Neural progenitor cell (in vitro differentiated cells): ENCODE results near the gene CALU. TPM values are rescaled to one million over a fixed set of nuclear protein-coding genes. Genes with fewer than 3 reads are reported as not detected.

Experiments
- DNase-seq: peaks from one replicate; pipeline ENCODE4 v3.0.0-alpha.2; 2016; ENCODE audit warnings: low spot score
- H2AFZ ChIP-seq: fragments of 200-600 bp; sonication (generic); replicated peaks from 2 replicates; pipeline ENCODE4 v1.6.1; 2016; ENCODE audit warnings: antibody characterized with exemption
- H3F3A ChIP-seq: fragments of 200-600 bp; sonication (generic); 2 replicates; pipeline ENCODE4 v1.6.1; 2016; ENCODE audit warnings: antibody characterized with exemption, low read depth
- H3K27ac ChIP-seq: fragments of 200-600 bp; sonication (generic); 2 replicates; pipeline ENCODE4 v1.5.1; 2016; ENCODE audit warnings: mild to moderate bottlenecking
- H3K27me3 ChIP-seq: fragments of 200-600 bp; sonication (generic); 2 replicates; pipeline ENCODE4 v1.6.1; 2016; ENCODE audit warnings: mild to moderate bottlenecking, moderate library complexity
- H3K36me3 ChIP-seq: fragments of 200-600 bp; sonication (generic); 2 replicates; pipeline ENCODE4 v1.5.1; 2016
- H3K4me1 ChIP-seq: fragments of 200-600 bp; sonication (generic); 2 replicates; pipeline ENCODE4 v1.6.1; 2016; ENCODE audit warnings: mixed run types
- H3K4me2 ChIP-seq: fragments of 200-600 bp; sonication (generic); 2 replicates; pipeline ENCODE4 v1.6.1; 2016
- H3K4me3 ChIP-seq: fragments of 200-600 bp; sonication (generic); 2 replicates; pipeline ENCODE4 v1.5.1; 2016
- H3K79me2 ChIP-seq: fragments of 200-600 bp; sonication (generic); 2 replicates; pipeline ENCODE4 v1.6.1; 2016; ENCODE audit warnings: low read depth
- H3K9ac ChIP-seq: fragments of 200-600 bp; sonication (generic); 2 replicates; pipeline ENCODE4 v1.6.1; 2016
- H3K9me3 ChIP-seq: fragments of 200-600 bp; sonication (generic); 2 replicates; pipeline ENCODE4 v1.5.1; 2016; ENCODE audit warnings: low read depth
- H4K20me1 ChIP-seq: fragments of 200-600 bp; sonication (generic); 2 replicates; pipeline ENCODE4 v1.6.1; 2016; ENCODE audit warnings: low read depth
- H3K27ac Mint-ChIP-seq: 3 replicates; pipeline ENCODE4 v1.8.0; 2021; ENCODE audit warnings: mixed read lengths
- H3K27me3 Mint-ChIP-seq: 2 replicates; pipeline ENCODE4 v1.8.0; 2022; ENCODE audit warnings: low read depth, mild to moderate bottlenecking, inconsistent platforms, moderate library complexity, mixed read lengths; ENCODE audit not compliant: insufficient read depth
- H3K36me3 Mint-ChIP-seq: 3 replicates; pipeline ENCODE4 v1.8.0; 2021; ENCODE audit warnings: mixed read lengths
- H3K4me1 Mint-ChIP-seq: 3 replicates; pipeline ENCODE4 v1.8.0; 2021; ENCODE audit warnings: mixed read lengths
- H3K4me3 Mint-ChIP-seq: 3 replicates; pipeline ENCODE4 v1.8.0; 2021; ENCODE audit warnings: mild to moderate bottlenecking, moderate library complexity, mixed read lengths
- H3K9me3 Mint-ChIP-seq: 3 replicates; pipeline ENCODE4 v1.8.0; 2020; ENCODE audit warnings: mixed read lengths
- EZH2 ChIP-seq: fragments of 200-600 bp; sonication (generic); IDR thresholded peaks from 2 replicates; pipeline ENCODE4 v1.6.1; 2017; ENCODE audit warnings: antibody characterized with exemption, mild to moderate bottlenecking, moderate library complexity
- EZH2phosphoT487 ChIP-seq: fragments of 200-600 bp; sonication (generic); IDR thresholded peaks from 2 replicates; pipeline ENCODE4 v1.6.1; 2017; ENCODE audit warnings: antibody characterized with exemption
- total RNA-seq: library from RNA; depleted of rRNA; stranded (reverse); fragments of >200 nt; gene quantifications from 2 replicates; pipeline ENCODE4 v1.2.3, GENCODE V29; 2015; ENCODE audit warnings: low replicate concordance
- TF ChIP-seq, protein P1 (sequence below): fragments of 200-600 bp; sonication (generic); IDR thresholded peaks from 2 replicates; pipeline ENCODE4 v1.5.1; 2017; ENCODE audit warnings: antibody characterized with exemption, mild to moderate bottlenecking

CALU gene
- total RNA-seq, 1 donor from 2014 or later, result 234 TPM

- no peaks in the 10 kb centered on the region for H4K20me1 ChIP-seq
- Mint-ChIP-seq H3K27me3 (peaks cover 34% of the 10 kb centered on the region), H3K27ac (no peak overlapping the region), H3K36me3 (no peaks in the 10 kb centered on the region), H3K9me3 (peaks cover 2% of the 10 kb centered on the region), H3K4me3 (no peak overlapping the region), H3K4me1 (peaks cover 14% of the 10 kb centered on the region)
- peaks cover 14% of the 10 kb centered on the region for H3K4me1 ChIP-seq
- DNase-seq, result no peak
- H3K27ac ChIP-seq, result no peak overlapping the region
- no peaks in the 10 kb centered on the region for H3K36me3 ChIP-seq
- H3K4me3 ChIP-seq, result no peak overlapping the region
- no peak overlapping the region for H3K9ac ChIP-seq
- peaks cover 23% of the 10 kb centered on the region for H3F3A ChIP-seq
- H3K27me3 ChIP-seq, result peaks cover 9% of the 10 kb centered on the region
- H3K79me2 ChIP-seq, result no peaks in the 10 kb centered on the region
- H3K4me2 ChIP-seq, result no peak overlapping the region
- TF ChIP-seq EZH2 (no peak), EZH2phosphoT487 (no peak)
- TF ChIP-seq, protein P1, sequence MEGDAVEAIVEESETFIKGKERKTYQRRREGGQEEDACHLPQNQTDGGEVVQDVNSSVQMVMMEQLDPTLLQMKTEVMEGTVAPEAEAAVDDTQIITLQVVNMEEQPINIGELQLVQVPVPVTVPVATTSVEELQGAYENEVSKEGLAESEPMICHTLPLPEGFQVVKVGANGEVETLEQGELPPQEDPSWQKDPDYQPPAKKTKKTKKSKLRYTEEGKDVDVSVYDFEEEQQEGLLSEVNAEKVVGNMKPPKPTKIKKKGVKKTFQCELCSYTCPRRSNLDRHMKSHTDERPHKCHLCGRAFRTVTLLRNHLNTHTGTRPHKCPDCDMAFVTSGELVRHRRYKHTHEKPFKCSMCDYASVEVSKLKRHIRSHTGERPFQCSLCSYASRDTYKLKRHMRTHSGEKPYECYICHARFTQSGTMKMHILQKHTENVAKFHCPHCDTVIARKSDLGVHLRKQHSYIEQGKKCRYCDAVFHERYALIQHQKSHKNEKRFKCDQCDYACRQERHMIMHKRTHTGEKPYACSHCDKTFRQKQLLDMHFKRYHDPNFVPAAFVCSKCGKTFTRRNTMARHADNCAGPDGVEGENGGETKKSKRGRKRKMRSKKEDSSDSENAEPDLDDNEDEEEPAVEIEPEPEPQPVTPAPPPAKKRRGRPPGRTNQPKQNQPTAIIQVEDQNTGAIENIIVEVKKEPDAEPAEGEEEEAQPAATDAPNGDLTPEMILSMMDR, result no peak
- no peaks in the 10 kb centered on the region for H3K9me3 ChIP-seq
- H2AFZ ChIP-seq, result no peak overlapping the region
Observed at GRCh38 chr7:128693373-128694015, 45.7 kb upstream of the CALU start.

GRCh38 chr7:128694738-128695137 is 44.4 kb upstream of the CALU start:
- peaks cover 2% of the 10 kb centered on the region for H3K9me3 Mint-ChIP-seq

DNA sequence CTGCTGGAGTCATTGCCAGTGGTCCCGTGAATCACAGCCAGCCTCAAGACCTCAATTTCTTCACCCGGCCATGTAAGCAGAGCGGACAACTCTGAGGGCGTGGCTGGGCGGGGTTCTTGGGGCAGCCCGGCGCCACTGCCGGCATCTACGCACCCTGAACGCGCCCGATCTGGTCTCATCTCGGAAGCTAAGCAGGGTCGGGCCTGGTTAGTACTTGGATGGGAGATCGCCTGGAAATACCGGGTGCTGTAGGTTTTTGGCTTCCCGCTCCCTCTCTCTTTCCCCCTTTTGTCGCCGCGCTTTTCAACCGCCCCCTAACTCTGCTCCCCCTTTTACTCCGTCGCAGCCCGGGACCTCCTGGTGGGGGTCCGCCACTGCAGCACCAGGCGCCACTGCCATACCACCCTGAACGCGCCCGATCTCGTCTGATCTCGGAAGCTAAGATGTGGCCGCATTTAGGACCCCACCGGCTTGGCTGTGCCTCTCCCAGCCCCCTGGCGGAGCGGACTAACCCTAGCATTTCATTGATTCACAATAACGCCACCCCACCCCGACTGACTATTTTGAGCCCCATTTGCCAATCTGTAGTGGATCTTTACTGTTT is 41.8 kb upstream of the CALU start:
- Histone ChIP-seq H3K9ac (no peak overlapping the region), H3K4me2 (peak overlapping the region; percentile 73), H3F3A (peaks cover 33% of the 10 kb centered on the region), H3K4me3 (peak overlapping the region; percentile 54), H3K27me3 (peaks cover 9% of the 10 kb centered on the region), H4K20me1 (no peaks in the 10 kb centered on the region), H2AFZ (peak overlapping the region; percentile 85), H3K27ac (no peak overlapping the region), H3K36me3 (no peaks in the 10 kb centered on the region), H3K79me2 (no peaks in the 10 kb centered on the region), H3K4me1 (peaks cover 23% of the 10 kb centered on the region), H3K9me3 (no peaks in the 10 kb centered on the region)
- TF ChIP-seq EZH2 (peak; percentile 55), EZH2phosphoT487 (no peak)
- TF ChIP-seq, protein P1, result peak; percentile 67
- peak; percentile 88 for DNase-seq
- Mint-ChIP-seq H3K36me3 (no peaks in the 10 kb centered on the region), H3K27me3 (peaks cover 36% of the 10 kb centered on the region), H3K4me3 (peak overlapping the region; percentile 88), H3K9me3 (peaks cover 5% of the 10 kb centered on the region), H3K4me1 (peaks cover 22% of the 10 kb centered on the region), H3K27ac (no peak overlapping the region)

More at GRCh38 chr7:128694738-128695137, 44.4 kb upstream of the CALU start:
- no peak overlapping the region for H3K27ac ChIP-seq
- H3K4me1 ChIP-seq, result peaks cover 22% of the 10 kb centered on the region
- no peak overlapping the region for H3K4me3 ChIP-seq
- no peaks in the 10 kb centered on the region for H4K20me1 ChIP-seq
- TF ChIP-seq EZH2phosphoT487 (no peak), EZH2 (no peak)
- TF ChIP-seq, protein P1, result no peak
- no peaks in the 10 kb centered on the region for H3K9me3 ChIP-seq
- H3K27me3 Mint-ChIP-seq, result peaks cover 38% of the 10 kb centered on the region
- H3K27ac Mint-ChIP-seq, result no peak overlapping the region
- no peaks in the 10 kb centered on the region for H3K36me3 Mint-ChIP-seq
- no peak overlapping the region for H3K4me3 Mint-ChIP-seq
- peaks cover 29% of the 10 kb centered on the region for H3F3A ChIP-seq
- peaks cover 20% of the 10 kb centered on the region for H3K4me1 Mint-ChIP-seq
- H2AFZ ChIP-seq, result no peak overlapping the region
- no peak overlapping the region for H3K9ac ChIP-seq
- no peaks in the 10 kb centered on the region for H3K36me3 ChIP-seq
- no peak overlapping the region for H3K4me2 ChIP-seq
- no peak for DNase-seq
- peaks cover 9% of the 10 kb centered on the region for H3K27me3 ChIP-seq
- no peaks in the 10 kb centered on the region for H3K79me2 ChIP-seq
